ENCODE results near the gene P2RY10.

DNA sequence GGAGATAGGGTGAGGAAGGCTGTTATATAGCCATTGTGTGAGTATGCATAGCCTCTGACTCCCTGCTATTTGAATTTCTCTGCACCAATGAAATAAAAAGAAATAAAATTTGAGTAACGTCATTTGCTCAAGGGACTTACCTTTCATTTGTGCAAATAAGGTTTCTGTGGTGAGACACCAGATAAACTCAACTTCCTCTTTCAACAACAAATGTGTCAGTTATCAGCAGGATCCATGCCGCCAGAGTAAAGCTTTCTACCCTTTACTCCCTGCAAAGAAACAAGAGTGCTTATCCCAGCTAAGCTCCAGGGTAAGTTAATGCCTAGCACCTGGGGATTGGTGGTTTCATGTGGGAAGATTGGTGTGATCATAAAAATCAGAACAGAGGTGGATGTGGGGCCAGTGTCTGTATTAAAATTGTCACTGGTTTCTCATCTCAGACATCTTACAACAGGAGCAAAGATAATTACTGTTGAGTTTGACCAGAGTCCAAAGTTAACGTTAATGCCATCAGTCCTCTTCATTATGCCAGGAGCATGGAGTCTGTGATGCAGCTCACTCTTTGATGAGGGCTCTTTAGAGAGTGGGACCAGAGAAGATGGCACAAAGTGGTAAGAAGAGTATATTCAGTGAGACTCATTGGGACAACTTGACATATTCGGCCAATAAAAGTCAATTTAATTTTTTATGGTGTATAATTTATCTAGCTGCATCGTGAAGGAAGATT is at the start of gene P2RY10:
- TF ChIP-seq, protein P1, sequence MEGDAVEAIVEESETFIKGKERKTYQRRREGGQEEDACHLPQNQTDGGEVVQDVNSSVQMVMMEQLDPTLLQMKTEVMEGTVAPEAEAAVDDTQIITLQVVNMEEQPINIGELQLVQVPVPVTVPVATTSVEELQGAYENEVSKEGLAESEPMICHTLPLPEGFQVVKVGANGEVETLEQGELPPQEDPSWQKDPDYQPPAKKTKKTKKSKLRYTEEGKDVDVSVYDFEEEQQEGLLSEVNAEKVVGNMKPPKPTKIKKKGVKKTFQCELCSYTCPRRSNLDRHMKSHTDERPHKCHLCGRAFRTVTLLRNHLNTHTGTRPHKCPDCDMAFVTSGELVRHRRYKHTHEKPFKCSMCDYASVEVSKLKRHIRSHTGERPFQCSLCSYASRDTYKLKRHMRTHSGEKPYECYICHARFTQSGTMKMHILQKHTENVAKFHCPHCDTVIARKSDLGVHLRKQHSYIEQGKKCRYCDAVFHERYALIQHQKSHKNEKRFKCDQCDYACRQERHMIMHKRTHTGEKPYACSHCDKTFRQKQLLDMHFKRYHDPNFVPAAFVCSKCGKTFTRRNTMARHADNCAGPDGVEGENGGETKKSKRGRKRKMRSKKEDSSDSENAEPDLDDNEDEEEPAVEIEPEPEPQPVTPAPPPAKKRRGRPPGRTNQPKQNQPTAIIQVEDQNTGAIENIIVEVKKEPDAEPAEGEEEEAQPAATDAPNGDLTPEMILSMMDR (IDR thresholded peaks at IDR 0.05): no peak
- TF ChIP-seq POLR2A (IDR thresholded peaks at IDR 0.05): no peak
